Cortex of kidney (tissue), 1 donor: ENCODE data around the gene SCAPER.

Experiments
- DNase-seq: peaks from one replicate; lab custom pipeline; 2025; lab: John Stamatoyannopoulos, UW

The SCAPER gene

GRCh38 chr15:76905013-76905839 is at the start of gene SCAPER:
SCAPER (minus strand) TSS chr15:76905340; CDS start chr15:76883817, 21,523 bp downstream.
- DNase-seq = peak; percentile 64

- DNase-seq = no peak
Measured at GRCh38 chr15:76954744-76955143, 49.6 kb upstream of the SCAPER start.

- DNase-seq = no peak
Measured at GRCh38 chr15:76953913-76954312, 48.8 kb upstream of the SCAPER start.

GRCh38 chr15:76951220-76951619 is 46.1 kb upstream of the SCAPER start:
- no peak for DNase-seq

- DNase-seq = no peak
Measured at GRCh38 chr15:76947454-76947853, 42.3 kb upstream of the SCAPER start.

GRCh38 chr15:76945494-76946093 is 40.5 kb upstream of the SCAPER start:
- DNase-seq = no peak

GRCh38 chr15:76942331-76942730 is 37.2 kb upstream of the SCAPER start:
- no peak for DNase-seq

- DNase-seq = no peak
Measured at GRCh38 chr15:76941636-76942035, 36.5 kb upstream of the SCAPER start.

- DNase-seq = no peak
Measured at GRCh38 chr15:76939715-76940114, 34.6 kb upstream of the SCAPER start.

GRCh38 chr15:76938752-76939151 is 33.6 kb upstream of the SCAPER start:
- DNase-seq = no peak

- DNase-seq = no peak
Measured at GRCh38 chr15:76936671-76937070, 31.5 kb upstream of the SCAPER start.

- no peak for DNase-seq
Measured at GRCh38 chr15:76935620-76936019, 30.5 kb upstream of the SCAPER start.

- no peak for DNase-seq
Measured at GRCh38 chr15:76932135-76932966, 27.2 kb upstream of the SCAPER start.

GRCh38 chr15:76931397-76932134 is 26.4 kb upstream of the SCAPER start, which contains the start of gene RCN2:
RCN2 (plus strand) TSS chr15:76931749; CDS start chr15:76931842, 93 bp downstream.
- DNase-seq = peak; percentile 69

- DNase-seq = no peak
Measured at GRCh38 chr15:76930831-76931396, 25.8 kb upstream of the SCAPER start.

GRCh38 chr15:76929011-76929760 is 24.0 kb upstream of the SCAPER start:
- DNase-seq = no peak

GRCh38 chr15:76928201-76928600 is 23.1 kb upstream of the SCAPER start:
- DNase-seq = no peak

GRCh38 chr15:76916369-76916768 is 11.2 kb upstream of the SCAPER start:
- DNase-seq = no peak

- DNase-seq = no peak
Measured at GRCh38 chr15:76913737-76914136, 8.6 kb upstream of the SCAPER start.

- no peak for DNase-seq
Measured at GRCh38 chr15:76912430-76912829, 7.3 kb upstream of the SCAPER start.

- DNase-seq = no peak
Measured at GRCh38 chr15:76905855-76906254, 715 bp upstream of the SCAPER start.
